Activated CD4-positive, alpha-beta T cell treated with anti-CD3 and anti-CD28 coated beads, Interleukin-2, amount 50 U/mL, for 16 hours (primary cell): ENCODE results near the gene CSTA.

Experiments
- DNase-seq: peaks from one replicate; pipeline ENCODE4 v3.0.0-alpha.2; 2020

Gene CSTA

DNA sequence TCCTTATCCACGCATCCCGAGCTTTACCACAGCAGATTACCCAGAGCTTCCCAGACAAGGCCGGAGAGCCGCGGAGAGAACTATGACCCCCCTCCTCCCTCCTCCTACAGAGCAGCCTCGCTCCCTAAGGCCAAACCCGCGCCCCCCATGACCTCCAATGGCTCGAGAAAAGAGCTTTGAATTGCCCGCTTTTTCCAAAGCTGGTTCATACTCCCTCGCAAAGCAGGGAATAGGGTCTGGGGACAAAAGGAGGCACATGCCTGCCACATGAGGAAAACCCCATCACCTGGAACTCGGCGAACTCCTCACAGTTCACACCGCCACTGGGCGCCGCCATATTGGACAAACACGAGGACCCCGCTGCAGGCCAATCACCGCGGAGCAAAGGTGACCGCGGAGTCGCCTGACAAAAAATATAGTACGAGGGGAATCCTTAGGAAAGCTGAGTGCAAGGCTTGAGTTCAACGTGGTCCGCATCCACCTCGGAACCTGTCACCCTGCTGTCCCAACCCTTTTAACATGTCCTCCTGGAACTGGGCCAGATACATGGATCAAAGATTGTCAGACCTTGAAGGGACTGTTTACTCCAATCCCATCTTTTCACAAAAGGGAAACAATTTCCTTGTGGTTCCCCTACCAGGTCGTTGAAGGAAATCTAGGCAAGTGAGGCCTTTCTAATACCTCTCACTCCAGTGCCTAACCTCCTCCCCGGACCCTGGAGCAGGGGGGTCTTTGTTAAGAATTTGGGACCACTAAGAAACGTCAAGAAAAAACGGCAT is 58.0 kb downstream of the CSTA start, which contains the start of gene MIX23:
TSS of gene MIX23 (minus strand) at position 344 of the 779 bp plus-strand sequence. CDS start at position 337, 7 bp downstream.
- peak; percentile 90 for DNase-seq

DNA sequence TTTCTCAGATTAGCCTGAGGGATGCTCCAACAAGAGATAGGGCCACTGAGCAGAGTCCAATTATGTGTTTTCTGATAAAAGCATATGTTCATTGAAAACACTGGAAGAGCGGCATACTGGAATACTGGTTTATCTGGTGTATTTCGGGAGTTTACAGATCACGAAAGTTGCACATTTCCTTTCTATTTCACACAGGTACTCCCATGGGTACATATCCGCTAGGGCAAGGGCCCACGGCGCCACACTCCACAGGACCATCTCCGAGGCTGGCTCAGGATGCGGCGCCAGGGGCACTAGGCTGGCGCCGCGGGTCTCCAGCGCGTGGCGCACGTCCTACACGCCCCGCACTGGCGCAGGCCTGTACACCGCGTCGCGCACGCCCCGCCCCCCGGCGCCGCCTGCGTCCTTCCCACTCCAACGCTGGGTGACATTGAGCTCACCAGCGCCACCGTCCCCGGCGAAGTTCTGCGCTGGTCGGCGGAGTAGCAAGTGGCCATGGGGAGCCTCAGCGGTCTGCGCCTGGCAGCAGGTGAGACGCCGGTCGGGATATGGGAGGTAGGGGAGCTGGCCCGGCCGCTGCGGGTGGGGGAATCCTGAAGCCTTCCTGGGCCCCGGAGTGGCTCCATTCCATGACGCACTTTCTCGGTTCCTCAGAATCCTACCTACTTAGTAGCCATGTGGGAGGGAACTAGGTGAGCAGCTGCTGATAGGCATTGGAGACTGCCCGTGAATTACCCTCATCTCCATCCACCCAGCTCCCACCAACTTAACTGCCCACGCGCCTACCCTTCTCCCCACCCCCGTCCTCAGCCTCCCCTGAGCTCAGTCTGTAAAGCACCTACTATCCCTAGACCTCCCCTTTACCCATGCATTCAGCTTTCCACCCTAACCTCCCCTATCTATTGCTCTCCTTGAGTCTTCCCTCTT is 59.0 kb downstream of the CSTA start, which contains the start of gene FAM162A:
TSS of gene FAM162A (plus strand) at position 412 of the 927 bp plus-strand sequence. CDS start at position 496, 84 bp downstream.
- peak; percentile 96 for DNase-seq

DNA sequence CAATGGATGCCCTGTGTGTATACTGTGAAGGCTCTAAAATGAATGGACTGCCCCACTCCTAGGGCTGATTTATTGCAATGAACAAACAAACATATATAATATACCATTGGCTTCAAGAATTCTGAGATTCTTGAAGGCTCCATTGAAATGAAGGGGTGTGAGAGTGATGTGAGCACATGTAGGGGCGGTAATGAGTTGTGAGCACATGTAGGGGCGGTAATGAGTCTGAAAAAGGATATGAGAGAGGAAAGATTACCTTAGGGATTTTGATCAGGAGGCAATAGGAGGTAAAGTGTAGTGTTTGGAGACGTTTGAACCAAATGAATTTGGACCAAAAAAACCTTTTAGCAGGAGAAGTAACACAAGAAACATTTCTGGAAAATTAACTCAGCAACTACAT is 62.7 kb downstream of the CSTA start:
- no peak for DNase-seq

DNA sequence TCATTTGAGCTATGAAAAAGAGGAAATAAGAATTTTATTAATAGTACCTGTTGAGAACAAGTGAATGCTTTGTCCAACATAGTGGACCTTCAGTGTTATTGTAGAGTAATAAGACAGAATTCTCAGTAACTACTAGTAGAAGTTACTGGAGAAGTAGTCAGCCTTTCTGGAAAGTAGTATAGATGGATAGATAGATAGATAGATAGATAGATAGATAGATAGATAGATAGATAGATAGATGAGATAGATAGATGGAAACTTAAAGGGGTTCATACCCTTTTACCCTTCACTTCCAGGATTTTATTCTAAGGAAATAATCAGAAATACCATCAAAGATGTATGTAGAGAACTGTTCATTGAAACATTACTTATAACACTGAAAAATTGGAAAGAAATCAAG is 64.1 kb downstream of the CSTA start:
- no peak for DNase-seq

DNA sequence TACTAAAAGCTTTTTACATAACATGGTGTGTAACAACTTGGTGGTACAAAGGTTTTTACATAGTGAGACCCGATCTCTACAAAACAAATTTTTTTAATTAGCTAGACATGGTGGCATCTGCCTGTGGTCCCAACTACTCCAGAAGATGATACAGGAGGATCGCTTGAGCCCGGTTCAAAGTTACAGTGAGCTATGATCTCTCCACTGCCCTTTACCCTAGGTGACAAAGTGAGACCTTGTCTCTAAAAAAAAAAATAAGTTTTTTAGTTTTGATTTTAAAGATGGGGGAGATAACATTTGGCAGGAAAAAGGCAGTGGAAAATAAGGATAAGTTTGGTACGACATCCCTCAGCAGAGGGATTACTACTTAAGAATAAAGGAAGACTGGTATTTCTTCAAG is 64.8 kb downstream of the CSTA start:
- no peak for DNase-seq

DNA sequence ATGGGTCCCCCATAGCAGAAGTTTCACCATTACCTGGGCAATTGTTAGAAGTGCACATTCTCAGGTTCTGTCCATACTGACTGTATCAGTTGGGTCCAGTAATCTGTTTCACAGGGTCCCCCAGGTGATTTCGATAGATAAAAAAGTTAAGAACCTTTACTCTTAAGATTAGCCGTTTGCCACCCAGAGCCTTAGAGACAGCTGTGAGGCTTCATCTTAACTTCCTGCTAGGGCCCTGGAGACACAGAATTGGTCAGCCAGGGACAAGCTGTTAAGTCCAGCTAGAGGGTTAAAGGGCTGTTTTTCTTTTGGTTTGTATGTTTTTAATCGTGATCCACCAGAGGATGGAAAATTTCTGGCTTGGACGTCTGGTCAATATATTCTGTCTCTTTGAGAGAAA is 65.6 kb downstream of the CSTA start:
- DNase-seq: no peak
